NCI-H2196 treated with DMSO at 0.1 percent for 48 hours (cell line): Measurements from ENCODE around the gene NAA10.

Experiments
- DNase-seq: peaks from one replicate; lab custom pipeline; 2025; ENCODE audit not compliant: unreplicated experiment; lab: John Stamatoyannopoulos, UW

NAA10 gene

DNA sequence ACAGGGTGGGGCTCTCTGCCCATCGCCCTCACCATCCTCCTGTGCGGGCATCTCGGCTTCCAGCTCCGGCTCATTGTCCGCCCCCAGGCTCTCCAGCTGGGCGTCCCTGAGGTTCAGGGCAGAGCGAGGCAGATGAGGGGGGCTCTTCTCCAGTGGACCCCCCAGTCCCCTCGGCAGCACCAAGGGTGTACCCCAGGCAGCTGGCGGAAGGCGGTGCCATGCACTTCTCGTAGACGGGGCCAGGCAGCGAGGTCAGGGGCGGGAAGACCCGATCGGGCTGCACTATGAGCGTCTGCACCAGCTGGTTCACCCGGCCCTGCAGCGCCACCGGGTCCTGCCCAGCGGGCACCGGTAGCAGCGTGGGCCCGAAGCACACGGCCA lies 24.9 kb downstream of the NAA10 start:
- no peak for DNase-seq

DNA sequence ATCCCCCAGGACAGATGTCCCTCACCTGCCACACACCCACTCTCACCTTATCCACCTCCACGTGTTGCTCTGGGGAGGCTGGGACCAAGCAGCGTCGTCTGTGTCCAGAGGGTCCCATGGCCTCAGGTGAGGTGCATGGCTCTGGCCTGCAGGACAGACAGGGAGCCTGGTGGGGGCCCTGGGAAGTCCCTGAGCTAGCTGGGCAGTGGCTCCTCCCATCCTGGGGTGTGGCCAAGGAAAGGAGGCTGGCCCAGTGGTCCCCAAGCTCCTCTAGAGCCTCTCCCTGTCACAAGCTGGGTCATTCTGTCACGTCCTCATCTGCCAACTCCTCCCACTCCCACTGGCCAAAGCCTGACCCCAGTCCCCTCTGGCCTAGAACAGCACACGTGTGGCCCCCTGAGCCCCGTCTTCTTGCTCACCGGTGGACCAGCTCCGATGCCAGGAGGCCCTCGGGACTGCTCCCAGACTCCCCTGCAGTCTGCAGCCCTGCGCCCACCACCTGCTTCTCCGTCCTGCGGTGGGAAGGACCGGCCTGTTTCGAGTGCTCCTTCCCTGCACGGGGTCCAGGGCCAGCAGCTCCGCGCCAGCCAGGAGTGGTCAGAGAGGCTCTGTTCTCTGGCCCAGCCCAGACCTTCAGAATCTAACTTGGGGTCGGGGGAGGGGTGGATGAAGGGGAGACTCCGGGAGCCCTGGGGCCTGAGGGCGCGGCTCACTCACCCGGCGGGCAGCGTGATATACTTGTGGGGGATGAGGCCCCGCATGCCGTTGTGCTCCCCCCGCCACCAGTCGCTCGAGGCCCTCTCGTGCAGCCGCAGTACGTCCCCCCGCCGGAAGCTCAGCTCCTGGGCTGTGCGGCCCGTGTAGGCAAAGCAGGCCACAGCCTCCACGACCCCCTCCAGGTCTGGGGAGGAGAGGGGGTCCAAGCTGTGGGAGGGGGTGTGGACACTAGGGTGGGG lies 25.5 kb downstream of the NAA10 start:
- no peak for DNase-seq

DNA sequence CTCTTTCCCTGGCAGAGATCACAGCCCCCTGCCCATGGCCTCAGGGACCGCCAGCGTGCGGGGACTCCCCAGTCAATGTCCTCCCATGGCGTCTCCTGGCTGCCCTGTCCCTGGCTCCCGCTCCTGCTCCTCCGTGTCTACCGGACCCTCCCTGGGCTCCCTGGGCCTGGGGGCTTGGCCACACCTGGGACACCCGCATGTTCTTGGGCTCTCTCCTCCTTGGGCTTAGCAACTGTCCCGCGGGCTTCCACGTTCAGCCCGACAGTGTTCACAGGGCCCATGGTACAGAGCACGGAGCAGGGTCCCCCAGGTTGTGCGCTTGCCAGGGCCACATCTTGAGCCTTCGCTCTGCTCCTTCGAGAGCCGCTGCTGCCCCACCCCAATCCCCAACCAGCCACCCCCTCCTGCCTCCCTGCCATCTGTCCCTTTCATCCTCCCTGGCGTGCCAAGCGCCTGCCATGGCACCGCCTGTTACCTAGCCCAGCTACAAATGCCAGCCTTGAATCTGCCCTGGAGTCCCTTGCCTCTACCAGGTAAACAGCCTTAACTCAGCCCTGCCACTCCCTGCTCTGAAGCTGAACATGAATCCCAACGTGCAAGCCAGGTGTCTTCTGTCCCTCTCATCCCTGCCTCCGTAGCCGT lies 26.5 kb downstream of the NAA10 start:
- no peak for DNase-seq

DNA sequence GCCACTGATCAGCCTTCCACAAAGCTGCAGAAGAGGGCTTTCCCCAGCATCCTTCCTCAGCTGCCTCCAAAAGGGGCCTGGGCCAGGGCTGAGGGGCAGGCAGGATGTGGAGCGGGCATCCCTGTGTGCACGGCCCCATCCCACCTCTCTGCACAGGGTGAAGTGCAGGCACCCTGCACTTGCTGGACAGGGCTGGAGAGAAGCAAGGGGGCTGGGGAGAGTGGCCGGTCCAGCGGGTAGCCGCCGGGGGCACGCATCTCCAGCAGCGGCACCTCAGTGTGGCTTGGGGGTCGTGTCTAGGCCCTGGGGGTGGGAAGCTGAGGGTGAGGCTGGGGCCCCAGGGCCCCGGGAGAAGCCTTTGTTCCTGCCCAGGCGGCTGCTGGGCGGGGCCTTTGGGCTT lies 27.4 kb downstream of the NAA10 start:
- no peak for DNase-seq

DNA sequence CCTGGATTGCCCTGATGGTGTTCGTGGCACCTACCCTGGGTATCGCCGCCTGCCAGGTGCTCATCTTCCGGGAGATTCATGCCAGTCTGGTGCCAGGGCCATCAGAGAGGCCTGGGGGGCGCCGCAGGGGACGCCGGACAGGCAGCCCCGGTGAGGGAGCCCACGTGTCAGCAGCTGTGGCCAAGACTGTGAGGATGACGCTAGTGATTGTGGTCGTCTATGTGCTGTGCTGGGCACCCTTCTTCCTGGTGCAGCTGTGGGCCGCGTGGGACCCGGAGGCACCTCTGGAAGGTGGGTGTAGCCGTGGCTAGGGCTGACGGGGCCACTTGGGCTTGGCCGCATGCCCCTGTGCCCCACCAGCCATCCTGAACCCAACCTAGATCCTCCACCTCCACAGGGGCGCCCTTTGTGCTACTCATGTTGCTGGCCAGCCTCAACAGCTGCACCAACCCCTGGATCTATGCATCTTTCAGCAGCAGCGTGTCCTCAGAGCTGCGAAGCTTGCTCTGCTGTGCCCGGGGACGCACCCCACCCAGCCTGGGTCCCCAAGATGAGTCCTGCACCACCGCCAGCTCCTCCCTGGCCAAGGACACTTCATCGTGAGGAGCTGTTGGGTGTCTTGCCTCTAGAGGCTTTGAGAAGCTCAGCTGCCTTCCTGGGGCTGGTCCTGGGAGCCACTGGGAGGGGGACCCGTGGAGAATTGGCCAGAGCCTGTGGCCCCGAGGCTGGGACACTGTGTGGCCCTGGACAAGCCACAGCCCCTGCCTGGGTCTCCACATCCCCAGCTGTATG lies 28.5 kb downstream of the NAA10 start:
- no peak for DNase-seq

DNA sequence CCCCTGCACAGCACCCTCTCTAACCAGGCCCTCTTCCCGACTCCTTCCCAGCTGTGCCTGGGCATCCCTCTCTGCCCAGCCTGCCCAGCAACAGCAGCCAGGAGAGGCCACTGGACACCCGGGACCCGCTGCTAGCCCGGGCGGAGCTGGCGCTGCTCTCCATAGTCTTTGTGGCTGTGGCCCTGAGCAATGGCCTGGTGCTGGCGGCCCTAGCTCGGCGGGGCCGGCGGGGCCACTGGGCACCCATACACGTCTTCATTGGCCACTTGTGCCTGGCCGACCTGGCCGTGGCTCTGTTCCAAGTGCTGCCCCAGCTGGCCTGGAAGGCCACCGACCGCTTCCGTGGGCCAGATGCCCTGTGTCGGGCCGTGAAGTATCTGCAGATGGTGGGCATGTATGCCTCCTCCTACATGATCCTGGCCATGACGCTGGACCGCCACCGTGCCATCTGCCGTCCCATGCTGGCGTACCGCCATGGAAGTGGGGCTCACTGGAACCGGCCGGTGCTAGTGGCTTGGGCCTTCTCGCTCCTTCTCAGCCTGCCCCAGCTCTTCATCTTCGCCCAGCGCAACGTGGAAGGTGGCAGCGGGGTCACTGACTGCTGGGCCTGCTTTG lies 29.2 kb downstream of the NAA10 start:
- DNase-seq, result no peak

DNA sequence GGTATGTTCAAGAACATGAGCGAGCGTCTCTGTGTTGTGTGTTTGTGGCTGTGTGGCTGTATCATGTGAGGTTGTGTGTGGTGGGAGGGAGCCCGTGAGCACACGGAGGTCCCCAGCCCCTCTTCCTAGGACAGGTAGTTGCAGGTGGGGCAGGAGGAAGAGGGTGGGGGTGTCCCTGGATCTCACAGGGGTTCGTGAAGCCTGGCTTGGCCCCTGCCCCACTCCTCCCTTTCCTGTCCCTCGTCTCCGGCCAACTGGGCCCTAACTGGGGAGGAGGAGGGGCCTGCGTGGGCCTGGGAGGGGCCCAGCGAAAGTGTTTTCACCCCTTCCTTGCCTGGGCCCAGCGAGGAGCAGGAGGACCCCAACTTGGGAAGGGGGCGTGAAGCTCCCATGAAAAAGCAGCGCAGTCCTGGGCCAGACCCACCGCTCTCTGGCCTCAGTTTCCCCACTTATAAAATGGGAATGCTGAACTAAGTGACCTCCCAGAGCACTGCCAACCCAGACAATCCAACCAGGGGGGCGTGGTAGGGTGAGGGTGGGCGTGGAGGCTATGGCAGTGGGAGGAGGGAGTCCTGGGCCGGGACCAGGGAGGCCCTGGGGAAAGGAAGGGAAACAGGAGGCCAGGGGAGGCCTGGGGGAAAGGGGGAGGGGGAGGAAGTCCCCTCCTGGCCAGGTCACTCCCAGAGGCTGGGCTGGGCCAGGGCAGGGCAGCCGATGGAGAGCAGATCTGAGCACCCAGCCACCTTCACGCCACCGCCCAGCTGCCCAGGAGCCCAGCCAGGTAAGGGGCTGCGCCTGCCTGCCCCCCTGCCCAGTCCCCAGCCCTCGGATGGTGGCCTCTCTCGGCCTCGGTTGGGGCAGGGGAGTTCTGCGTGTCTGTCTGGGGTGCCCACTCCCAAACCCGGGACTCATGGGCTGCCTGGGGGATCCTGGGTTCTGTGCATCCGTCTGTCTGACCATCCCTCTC lies 30.6 kb downstream of the NAA10 start, which contains the start of gene AVPR2:
Gene AVPR2 (plus strand): TSS at position 683 of the 967 bp plus-strand sequence. CDS start 473 bp downstream, outside the sequence.
- no peak for DNase-seq

DNA sequence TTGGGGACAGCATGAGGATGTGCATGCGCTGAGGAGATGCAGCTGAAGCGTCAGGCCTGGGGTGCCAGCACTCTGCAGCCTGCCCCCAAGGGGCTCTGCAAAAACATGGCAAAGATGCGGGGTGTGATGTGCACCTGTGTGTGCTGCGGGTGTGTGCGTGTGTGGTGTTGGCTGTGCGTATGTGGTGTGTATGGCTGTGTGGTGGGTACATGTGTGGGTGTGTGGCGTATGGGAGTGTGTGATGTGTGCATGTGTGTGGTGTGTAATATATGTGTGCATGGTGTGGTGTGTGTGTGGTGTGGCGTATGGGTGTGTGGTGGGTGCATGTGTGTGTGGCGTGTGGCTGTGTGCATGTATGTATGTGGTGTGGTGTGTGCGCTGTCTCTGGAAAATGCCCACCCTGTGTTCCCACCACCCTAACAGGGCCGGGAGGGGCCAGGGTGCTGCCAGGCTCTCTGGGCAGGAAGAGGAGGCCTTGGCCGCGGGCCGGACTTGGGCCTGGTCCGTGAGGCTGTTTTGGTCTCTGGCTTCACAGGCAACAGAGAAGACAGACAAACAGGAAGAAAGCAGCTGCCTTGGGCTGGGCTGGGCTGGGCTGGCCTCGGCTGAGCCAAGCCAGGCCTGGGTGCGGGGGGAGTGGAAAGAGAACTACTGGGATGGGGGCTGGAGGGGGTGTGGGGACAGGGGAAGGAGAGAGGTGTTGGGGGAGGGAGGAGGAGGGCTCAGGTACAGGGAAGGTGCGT lies 31.4 kb downstream of the NAA10 start:
- no peak for DNase-seq

DNA sequence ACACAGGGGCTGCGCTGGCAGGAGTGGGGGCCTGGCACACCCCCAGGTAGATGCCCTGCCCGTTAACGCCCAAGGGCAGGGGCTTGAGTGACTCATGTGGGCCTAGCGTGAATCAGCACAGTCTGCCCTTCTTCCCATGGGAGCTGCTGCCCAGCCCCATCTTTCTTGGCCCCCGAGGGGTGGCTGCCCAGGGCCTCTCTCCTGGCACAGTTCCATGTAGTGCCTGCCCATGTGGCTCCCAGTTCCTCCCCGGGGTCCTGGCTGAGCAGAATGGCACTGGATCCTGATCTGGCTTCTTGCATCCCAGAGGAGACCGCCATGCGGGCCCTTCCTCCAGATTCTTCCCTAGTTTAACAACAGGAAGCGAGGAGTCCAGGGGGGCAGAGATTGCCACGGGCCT lies 32.5 kb downstream of the NAA10 start:
- DNase-seq, result no peak

DNA sequence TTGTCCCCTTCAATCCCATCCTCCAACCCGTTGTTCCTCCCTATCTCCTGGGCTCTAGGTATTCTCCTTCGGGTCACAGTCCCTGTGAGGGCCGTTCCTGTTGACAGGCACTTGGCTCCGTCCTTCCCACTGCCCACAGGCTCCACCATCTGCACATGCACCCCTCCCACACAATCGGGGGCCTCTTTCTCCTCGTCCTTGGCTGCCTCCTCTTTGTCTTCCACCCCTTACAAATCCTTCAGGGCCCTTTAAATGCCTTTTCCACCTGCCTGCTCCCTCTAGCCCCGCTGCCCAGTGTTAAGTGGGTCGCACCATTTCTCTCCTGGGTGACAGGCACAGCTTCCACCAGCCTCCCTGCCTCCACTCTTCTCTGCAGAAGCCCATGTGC lies 33.1 kb downstream of the NAA10 start:
- DNase-seq, result no peak

DNA sequence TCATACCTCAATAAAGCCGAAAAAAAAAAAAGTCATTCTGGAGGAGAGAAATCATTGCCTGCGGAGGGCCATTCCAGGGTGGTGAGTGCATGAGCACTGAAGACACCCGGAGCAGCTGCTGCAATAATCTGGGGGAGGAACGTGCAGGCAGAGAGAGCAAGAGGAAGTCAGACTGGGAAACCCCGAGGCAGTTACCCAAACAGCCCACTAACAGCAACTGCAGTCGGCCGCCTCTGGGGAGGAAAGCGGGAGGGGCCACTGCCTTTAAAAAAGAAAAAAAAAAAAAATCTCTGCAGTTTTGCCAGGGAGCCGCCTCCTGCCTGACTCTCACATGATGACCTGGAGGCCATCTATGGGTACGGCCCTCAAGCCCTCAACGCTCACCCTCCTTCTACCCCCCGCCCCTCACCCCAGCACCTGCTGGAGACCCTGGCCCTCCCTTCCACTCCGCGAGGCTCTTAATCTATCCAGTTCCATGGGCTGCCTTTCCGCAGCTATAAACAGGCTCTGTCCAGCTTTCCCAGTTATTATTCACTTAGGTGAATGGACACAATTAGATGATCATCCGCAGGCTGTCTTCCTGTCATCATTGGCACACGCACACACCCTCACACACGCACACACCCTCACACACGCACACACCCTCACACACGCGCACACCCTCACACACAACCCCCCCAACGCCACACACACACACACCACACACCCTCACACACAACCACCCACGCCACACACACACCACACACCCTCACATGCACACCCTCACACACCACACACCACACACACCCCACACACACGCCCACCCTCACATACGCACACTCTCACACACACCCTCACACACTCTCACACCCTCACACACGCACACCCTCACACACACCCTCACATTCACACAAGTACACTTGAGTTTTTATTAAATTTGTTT lies 33.7 kb downstream of the NAA10 start:
- no peak for DNase-seq

DNA sequence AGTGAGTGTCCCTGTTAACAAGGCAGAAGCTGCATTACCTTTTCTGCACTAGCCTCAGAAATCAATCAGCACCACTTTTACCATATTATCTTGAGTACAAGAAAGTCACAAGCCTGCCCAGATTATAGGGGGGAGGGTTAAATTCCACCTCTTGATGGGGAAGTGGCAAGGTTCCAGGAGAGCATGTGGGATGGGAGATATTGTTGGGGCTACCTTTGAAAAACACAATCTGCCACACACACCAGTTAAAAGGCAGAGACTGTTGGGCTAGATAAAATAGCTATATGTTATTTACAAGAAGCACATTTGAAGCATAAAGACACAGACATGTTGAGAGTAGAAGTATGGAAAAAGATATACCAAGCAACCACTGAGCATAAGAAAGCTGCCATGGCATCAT lies 36.9 kb downstream of the NAA10 start:
- DNase-seq, result no peak

DNA sequence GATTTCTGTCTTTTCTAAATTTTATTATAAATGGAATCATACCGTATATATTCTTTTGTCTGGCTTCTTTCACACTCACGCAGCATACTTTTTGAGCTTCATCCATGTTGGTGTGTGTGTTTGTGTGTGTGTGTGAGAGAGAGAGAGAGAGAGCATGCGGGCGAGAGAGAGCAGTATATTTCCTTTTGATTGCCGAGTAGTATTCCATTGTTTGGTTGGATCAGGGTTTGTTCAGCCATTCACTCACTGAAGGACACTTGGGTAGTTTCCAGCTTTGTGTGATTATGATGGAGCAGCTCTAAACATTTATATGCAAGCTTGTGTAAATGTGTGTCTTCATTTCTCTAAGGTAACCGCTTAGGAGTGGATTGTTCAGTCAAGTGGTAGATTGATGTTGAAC lies 45.7 kb downstream of the NAA10 start:
- DNase-seq, result no peak

DNA sequence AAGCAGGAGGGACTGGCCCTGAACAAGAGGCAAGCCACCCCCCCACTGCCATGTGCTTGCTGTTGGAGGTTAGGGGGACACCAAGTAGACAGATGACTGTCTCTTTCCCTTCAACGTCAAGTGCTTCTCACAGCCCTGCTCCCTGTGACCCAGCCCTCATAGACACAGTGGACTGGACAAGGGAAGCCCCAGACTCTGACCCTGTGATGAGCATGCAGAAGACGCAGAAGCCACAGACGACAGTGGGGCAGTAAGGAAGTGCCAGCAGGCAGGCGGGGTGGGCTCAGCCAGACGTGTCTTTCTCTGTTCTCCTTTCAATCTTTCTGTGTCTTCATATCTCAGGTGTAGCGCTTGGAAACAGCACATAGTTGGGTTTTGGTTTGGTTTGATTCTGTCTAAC lies 46.5 kb downstream of the NAA10 start:
- DNase-seq, result no peak

DNA sequence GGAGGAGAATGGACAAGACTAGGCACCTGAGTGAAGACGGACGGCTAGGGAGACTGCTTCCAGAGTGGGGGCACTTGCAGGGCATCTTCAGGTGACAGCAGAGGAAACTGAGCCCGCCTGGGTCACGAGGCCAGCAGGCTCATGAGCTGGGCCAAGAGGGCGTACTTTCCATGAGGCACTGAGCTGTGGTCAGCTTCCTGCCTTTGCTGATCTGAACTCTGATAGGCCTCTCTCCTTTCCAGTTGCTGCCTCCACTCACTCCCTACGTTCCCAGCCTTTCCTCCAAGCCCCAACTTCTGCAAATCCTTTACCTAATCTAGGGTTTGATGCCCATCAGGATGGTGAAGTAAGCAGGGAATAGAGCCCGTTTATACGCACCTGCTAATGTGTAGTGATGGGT lies 47.5 kb downstream of the NAA10 start:
- DNase-seq, result no peak

DNA sequence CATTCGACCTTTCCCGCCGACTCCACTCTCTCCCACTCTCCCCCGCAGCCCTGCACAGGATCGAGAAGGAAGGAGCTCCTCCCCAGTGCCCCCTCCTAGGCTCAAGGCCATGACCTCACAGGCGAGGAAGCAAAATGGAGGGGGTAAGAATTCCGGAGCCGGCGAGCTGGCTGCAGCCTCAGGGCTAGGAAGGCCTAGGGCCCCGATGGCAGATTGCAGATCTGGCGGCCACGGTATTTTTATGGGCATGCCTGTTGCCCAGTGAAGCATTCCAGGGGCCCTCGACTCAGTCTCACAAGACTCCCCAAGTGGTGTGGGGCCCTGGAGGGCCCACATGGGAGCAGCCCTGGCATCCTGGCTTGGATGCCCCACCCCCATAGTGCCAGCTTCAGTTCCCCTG lies 47.9 kb downstream of the NAA10 start:
- no peak for DNase-seq

DNA sequence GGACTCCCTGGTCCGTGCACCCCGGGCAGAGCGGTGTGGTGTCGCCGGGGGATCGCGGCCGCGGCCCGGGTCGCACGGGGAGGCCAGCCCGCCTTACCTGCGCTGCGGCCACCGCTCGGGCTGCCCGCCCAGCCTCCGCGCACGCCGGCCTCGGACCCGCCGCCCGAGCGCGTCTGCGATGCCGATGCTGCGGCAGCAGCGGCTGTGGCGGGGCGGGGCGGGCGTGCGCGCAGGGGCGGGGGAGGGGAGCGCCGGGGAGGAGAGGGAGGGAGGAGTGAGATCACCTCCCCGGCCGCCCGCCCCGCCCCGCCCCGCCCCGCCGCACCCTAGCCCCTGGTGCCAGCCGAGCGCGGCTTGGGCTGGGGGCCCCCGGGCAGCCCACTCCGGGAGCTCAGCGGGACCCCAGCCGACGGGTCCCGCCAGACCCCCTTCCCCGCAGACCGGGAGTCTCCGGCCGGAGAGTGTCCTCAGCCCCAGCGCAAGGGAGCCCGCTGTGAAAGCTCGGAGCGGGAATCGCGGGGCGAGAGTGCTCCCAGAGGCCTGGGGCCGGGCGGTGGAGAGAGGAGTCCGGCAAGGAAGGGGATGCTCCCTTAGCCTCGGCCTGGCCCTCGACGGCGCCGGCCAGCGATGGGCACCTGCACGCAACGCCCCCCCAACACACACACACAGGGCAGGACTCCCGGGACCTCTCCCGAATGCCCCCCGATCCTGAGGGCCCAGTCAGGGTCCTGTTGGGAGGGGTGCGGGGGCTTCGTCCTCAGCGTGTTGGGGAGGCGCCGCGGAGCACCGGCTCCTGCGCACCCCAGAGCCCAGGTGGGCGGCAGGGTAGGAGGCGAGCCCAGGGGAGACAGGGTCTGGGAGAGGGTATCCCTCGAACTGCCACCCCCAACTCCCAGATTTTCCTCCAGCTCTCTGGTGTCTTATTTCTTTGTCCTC lies 48.6 kb downstream of the NAA10 start, which contains the start of gene L1CAM:
Gene L1CAM (minus strand): TSS at position 206 of the 936 bp plus-strand sequence. CDS start 10,337 bp downstream, outside the sequence.
- no peak for DNase-seq
